Naive thymus-derived CD4-positive, alpha-beta T cell (primary cell): ENCODE data around the gene RELL2. TPM values are rescaled to one million over a fixed set of nuclear protein-coding genes. Genes with fewer than 3 reads are reported as not detected.

Source experiments
- ATAC-seq: fragments of 150-1000 bp; cut with Tn5 transposase; 2 replicates; pipeline ENCODE4 v1.10.0; 2021; ENCODE audit warnings: mild to moderate bottlenecking, moderate library complexity
- CTCF ChIA-PET: fragments of 350-600 bp; sonication (Branson Sonifier 250); formaldehyde crosslinking; loops from one replicate; lab custom pipeline; 2021; ENCODE audit warnings: antibody characterized with exemption; lab: Charles Lee
- POLR2A ChIA-PET: fragments of 350-600 bp; sonication (Branson Sonifier 250); formaldehyde crosslinking; loops from one replicate; lab custom pipeline; 2021; ENCODE audit warnings: antibody characterized with exemption, inconsistent platforms; lab: Charles Lee
- DNase-seq, 9 donors: peaks; one replicate each; pipeline versions ENCODE4 v3.0.0 to v3.0.0-alpha.2; 2020 to 2022; ENCODE audit warnings: mixed read lengths in 1 of 9
- H3K27ac ChIP-seq: one replicate; pipeline ENCODE4 v1.7.0; 2013; ENCODE audit warnings: mild to moderate bottlenecking, low read depth, low read length, moderate library complexity
- H3K27me3 ChIP-seq, 2 donors: one replicate each; pipeline ENCODE4 v1.7.0; 2013; ENCODE audit warnings: low read length in 2 of 2, mild to moderate bottlenecking in 2 of 2, moderate library complexity in 2 of 2; ENCODE audit not compliant: control insufficient read depth in 2 of 2, insufficient read depth in 2 of 2
- H3K36me3 ChIP-seq, 3 experiments: 1 replicate in 2 of 3; 2 replicates in 1 of 3; pipeline ENCODE4 v1.7.0; 2013; ENCODE audit warnings: low read length in 3 of 3, mild to moderate bottlenecking in 3 of 3, moderate library complexity in 1 of 3; ENCODE audit not compliant: insufficient read depth in 3 of 3, control insufficient read depth in 2 of 3
- H3K4me1 ChIP-seq, 2 donors: one replicate each; pipeline ENCODE4 v1.7.0; 2013; ENCODE audit warnings: low read length in 2 of 2, mild to moderate bottlenecking in 2 of 2, moderate library complexity in 1 of 2; ENCODE audit not compliant: control insufficient read depth in 2 of 2, insufficient read depth in 2 of 2
- H3K4me3 ChIP-seq: 2 replicates; pipeline ENCODE4 v1.7.0; 2013; ENCODE audit warnings: mild to moderate bottlenecking, low read length
- H3K9me3 ChIP-seq, 3 experiments: 1 replicate in 2 of 3; 2 replicates in 1 of 3; pipeline ENCODE4 v1.7.0; 2013; ENCODE audit warnings: low read length in 3 of 3; ENCODE audit not compliant: control insufficient read depth in 2 of 3
- H3K27ac Mint-ChIP-seq, 9 donors: one replicate each; pipeline ENCODE4 v1.8.0; 2020 to 2022; ENCODE audit warnings: mixed read lengths in 9 of 9, mild to moderate bottlenecking in 8 of 9, moderate library complexity in 5 of 9, inconsistent platforms in 2 of 9
- H3K27me3 Mint-ChIP-seq, 5 donors: one replicate each; pipeline ENCODE4 v1.8.0; 2021 to 2022; ENCODE audit warnings: mixed read lengths in 5 of 5, mild to moderate bottlenecking in 1 of 5
- H3K36me3 Mint-ChIP-seq, 5 donors: one replicate each; pipeline ENCODE4 v1.8.0; 2020 to 2022; ENCODE audit warnings: mixed read lengths in 5 of 5, mild to moderate bottlenecking in 3 of 5, inconsistent platforms in 1 of 5
- H3K4me1 Mint-ChIP-seq, 7 donors: one replicate each; pipeline ENCODE4 v1.8.0; 2020 to 2022; ENCODE audit warnings: mixed read lengths in 7 of 7, mild to moderate bottlenecking in 3 of 7, inconsistent platforms in 1 of 7
- H3K4me3 Mint-ChIP-seq, 10 donors: one replicate each; pipeline ENCODE4 v1.8.0; 2020 to 2022; ENCODE audit warnings: mild to moderate bottlenecking in 10 of 10, mixed read lengths in 10 of 10, moderate library complexity in 6 of 10, inconsistent platforms in 2 of 10
- H3K9me3 Mint-ChIP-seq, 11 donors: one replicate each; pipeline ENCODE4 v1.8.0; 2020 to 2022; ENCODE audit warnings: mixed read lengths in 11 of 11, mild to moderate bottlenecking in 4 of 11, inconsistent platforms in 1 of 11, moderate library complexity in 1 of 11
- intact Hi-C, 2 donors: fragments of 100-400 bp; cut with micrococcal nuclease; formaldehyde crosslinking; loops; one replicate each; pipeline ENCODE4 v1.15.1; 2023
- polyA plus RNA-seq, 2 donors: library from polyadenylated mRNA; unstranded; fragments of 300-500 nt; fragmentation: Illumina TruSeq; gene quantifications; one replicate each; pipeline ENCODE4 v1.2.3, GENCODE V29; 2021
- total RNA-seq, 6 experiments: library from RNA in 5 of 6; stranded (reverse) in 5 of 6; gene quantifications; 1 replicate in 5 of 6; 2 replicates in 1 of 6; pipeline ENCODE4 v1.2.3 and lab custom pipeline; 2021 to 2026

The RELL2 gene
- total and polyA plus RNA-seq, 7 experiments from 2014 or later, result 1.8 to 21.7 (median 16.6) TPM

DNA sequence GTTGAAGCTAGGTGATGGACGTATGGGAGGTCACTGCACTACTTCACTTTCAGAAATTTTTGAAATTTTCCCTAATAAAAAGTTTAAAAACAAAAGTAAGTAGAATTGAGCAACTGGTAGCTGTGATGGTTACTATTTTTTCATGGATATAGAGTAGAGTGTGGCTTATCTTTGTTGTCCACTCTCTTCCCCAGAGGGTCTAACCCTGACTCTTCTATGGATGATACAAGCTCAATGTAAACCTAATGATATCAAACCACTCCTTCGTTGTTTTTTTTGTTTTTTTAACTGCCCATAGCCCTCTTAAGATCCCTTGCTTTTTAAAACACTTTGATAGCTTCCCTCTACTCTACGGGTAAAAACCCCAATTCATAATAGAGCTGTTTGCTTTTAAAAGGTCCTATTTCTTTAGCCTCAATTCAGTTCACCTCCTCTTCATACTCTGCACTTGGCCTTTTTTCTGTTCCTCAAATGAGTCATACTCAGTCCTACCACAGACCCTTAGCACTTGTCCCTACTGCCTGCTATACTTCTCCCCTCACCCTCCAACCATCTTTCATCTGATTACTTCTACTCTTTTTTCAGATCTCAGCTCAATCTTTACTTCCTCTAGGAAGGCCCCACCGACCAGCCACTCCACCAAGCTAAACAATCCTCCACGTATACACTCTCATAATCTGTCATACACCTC, 2.8 kb upstream of the RELL2 start:
- ChIA-PET POLR2A (interaction anchor here (0.8 to 5.0 kb wide), 6 partner anchors 9 to 53 kb away, joined by 3 to 54 read pairs (median 9); partner anchors contain the start of genes DIAPH1 and FCHSD1), CTCF (interaction anchor here (0.7 to 5.1 kb wide), 3 partner anchors 9 to 42 kb away, joined by 3 to 33 read pairs (median 4); partner anchors contain the start of gene DIAPH1)
- Histone ChIP-seq H3K4me3 (no peak overlapping the region), H3K27me3 (no peaks in the 10 kb centered on the region), H3K27ac (no peak overlapping the region), H3K4me1 (peaks cover 23 to 24% of the 10 kb centered on the region in 2 donors), H3K9me3 (no peaks in the 10 kb centered on the region), H3K36me3 (peaks cover 6 to 31% (median 10%) of the 10 kb centered on the region in 3 experiments)
- no peaks in the 10 kb centered on the region for H3K9me3 Mint-ChIP-seq
- ATAC-seq (no peak), DNase-seq (no peak)
- intact Hi-C loops, result loop anchor here in 1 of 2 donors (10.0 kb wide), 1 partner anchor 1371 kb away; no protein-coding TSS in a partner anchor
- peaks cover 3 to 25% (median 18%) of the 10 kb centered on the region in 5 donors for H3K36me3 Mint-ChIP-seq
- H3K4me3 Mint-ChIP-seq, result peak overlapping the region in 9 of 10 donors; percentile 0 to 90 (median 19)
- H3K27me3 Mint-ChIP-seq, result no peaks in the 10 kb centered on the region
- H3K4me1 Mint-ChIP-seq, result peaks cover 28 to 57% (median 45%) of the 10 kb centered on the region in 7 donors
- H3K27ac Mint-ChIP-seq, result peak overlapping the region in 4 of 9 donors; percentile 3 to 26 (median 6)

DNA sequence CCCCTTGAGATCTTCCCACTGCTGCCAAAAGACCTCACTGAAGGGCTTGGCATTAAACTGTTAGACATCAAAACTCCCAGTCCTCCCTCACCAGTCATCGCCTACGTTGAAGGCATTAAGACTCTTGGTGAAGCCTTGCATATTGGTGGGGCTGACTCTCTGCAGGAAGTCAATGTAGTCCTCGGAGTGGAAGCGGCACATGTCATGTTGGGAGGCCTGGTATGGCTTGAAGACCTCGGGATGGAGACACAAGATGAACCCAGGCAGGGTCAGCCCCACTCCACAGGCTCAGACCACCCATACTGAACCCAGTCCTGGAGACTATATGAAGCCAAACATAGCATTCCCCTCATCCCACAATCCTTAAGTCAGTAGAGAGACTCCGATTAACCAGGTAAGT, 2.1 kb upstream of the RELL2 start:
- H3K27ac ChIP-seq, result no peak overlapping the region
- Mint-ChIP-seq H3K4me1 (peaks cover 28 to 57% (median 46%) of the 10 kb centered on the region in 7 donors), H3K27me3 (no peaks in the 10 kb centered on the region), H3K9me3 (no peaks in the 10 kb centered on the region), H3K27ac (peak overlapping the region in 6 of 9 donors; percentile 21 to 93 (median 58)), H3K36me3 (peaks cover 0 to 18% (median 14%) of the 10 kb centered on the region in 5 donors), H3K4me3 (peak overlapping the region; percentile 89 to 98 (median 92))
- H3K36me3 ChIP-seq, result peaks cover 0 to 24% (median 6%) of the 10 kb centered on the region in 3 experiments
- no peaks in the 10 kb centered on the region for H3K27me3 ChIP-seq
- H3K4me3 ChIP-seq, result no peak overlapping the region
- H3K9me3 ChIP-seq, result no peaks in the 10 kb centered on the region
- CTCF ChIA-PET, result interaction anchor here (0.8 to 5.1 kb wide), 4 partner anchors 15 to 326 kb away, joined by 3 to 33 read pairs (median 4); partner anchors contain the start of gene DIAPH1
- intact Hi-C loops, result loop anchor here (5.0 to 10.0 kb wide), 5 partner anchors 122 to 1370 kb away; partner anchors contain the start of genes APBB3 (in 1 of the 2), ARHGAP26 (in 1 of the 2), EIF4EBP3 (in 1 of the 2) and SLC35A4 (in 1 of the 2)
- POLR2A ChIA-PET, result interaction anchor here (1.3 to 5.0 kb wide), 5 partner anchors 10 to 54 kb away, joined by 3 to 54 read pairs (median 17); partner anchors contain the start of gene DIAPH1
- H3K4me1 ChIP-seq, result peaks cover 23 to 24% of the 10 kb centered on the region in 2 donors
- ATAC-seq (no peak), DNase-seq (no peak)

DNA sequence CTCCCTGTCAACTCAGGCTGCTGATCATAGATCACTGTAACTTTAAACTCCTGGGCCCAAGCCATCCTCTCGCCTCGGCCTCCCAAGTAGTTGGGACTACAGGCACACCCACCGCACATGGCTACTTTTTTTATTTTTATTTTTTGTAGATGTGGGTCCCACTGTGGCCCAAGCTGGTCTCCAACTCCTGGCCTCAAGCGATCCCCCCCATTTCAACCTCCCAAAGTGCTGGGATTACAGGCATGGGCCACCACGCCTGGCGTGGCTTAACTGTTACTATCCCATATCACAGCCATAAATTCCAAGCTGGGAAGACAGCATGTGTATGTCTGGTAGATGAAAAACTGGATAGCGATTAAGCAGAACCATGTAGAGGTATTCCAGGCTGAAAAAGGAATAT, 1.2 kb upstream of the RELL2 start:
- Mint-ChIP-seq H3K36me3 (peaks cover 0 to 12% (median 10%) of the 10 kb centered on the region in 5 donors), H3K27me3 (no peaks in the 10 kb centered on the region), H3K4me1 (peaks cover 28 to 57% (median 46%) of the 10 kb centered on the region in 7 donors), H3K9me3 (no peaks in the 10 kb centered on the region), H3K27ac (peak overlapping the region in 7 of 9 donors; percentile 72 to 94 (median 85)), H3K4me3 (peak overlapping the region; percentile 89 to 98 (median 92))
- ATAC-seq (no peak), DNase-seq (no peak)
- CTCF ChIA-PET, result interaction anchor here (0.6 to 5.1 kb wide), 8 partner anchors 16 to 956 kb away, joined by 3 to 33 read pairs (median 4); partner anchors contain the start of gene DIAPH1
- peak overlapping the region; percentile 88 for H3K27ac ChIP-seq
- peaks cover 0 to 22% (median 0%) of the 10 kb centered on the region in 3 experiments for H3K36me3 ChIP-seq
- H3K27me3 ChIP-seq, result no peaks in the 10 kb centered on the region
- intact Hi-C loops, result loop anchor here (1.0 to 10.0 kb wide), 14 partner anchors 16 to 1369 kb away; partner anchors contain the start of genes ANKHD1 (in 2 of the 2), APBB3 (in 1 of the 2), ARHGAP26 (in 1 of the 2) and DELE1 (in 1 of the 2)
- peak overlapping the region; percentile 81 for H3K4me3 ChIP-seq
- H3K9me3 ChIP-seq, result no peaks in the 10 kb centered on the region
- POLR2A ChIA-PET, result interaction anchor here (0.8 to 5.0 kb wide), 13 partner anchors 8 to 310 kb away, joined by 3 to 54 read pairs (median 6); partner anchors contain the start of genes DIAPH1 and FCHSD1
- H3K4me1 ChIP-seq, result peaks cover 23 to 24% of the 10 kb centered on the region in 2 donors

DNA sequence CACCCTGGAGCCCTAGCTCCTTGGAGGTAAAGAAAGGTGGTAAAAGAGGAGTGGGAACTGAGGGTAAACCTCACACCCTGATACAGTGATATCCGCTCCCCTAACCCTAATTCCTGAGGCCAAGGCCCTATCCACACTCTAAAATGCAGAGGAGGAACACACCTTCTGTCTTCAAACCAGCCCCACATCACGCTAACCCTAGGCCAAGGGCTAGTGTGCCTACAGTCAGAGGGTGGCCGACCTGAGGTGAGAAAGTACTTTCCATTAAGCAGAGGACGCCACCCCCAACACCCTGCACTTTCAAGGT, 738 bp upstream of the RELL2 start:
- Mint-ChIP-seq H3K36me3 (peaks cover 0 to 15% (median 10%) of the 10 kb centered on the region in 5 donors), H3K9me3 (no peaks in the 10 kb centered on the region), H3K4me3 (peak overlapping the region; percentile 89 to 98 (median 92)), H3K27me3 (no peaks in the 10 kb centered on the region), H3K4me1 (peaks cover 32 to 57% (median 46%) of the 10 kb centered on the region in 7 donors), H3K27ac (peak overlapping the region in 8 of 9 donors; percentile 72 to 95 (median 89))
- no peaks in the 10 kb centered on the region for H3K9me3 ChIP-seq
- H3K36me3 ChIP-seq, result peaks cover 0 to 24% (median 0%) of the 10 kb centered on the region in 3 experiments
- CTCF ChIA-PET, result interaction anchor here (0.6 to 5.1 kb wide), 6 partner anchors 16 to 243 kb away, joined by 3 to 33 read pairs (median 4); partner anchors contain the start of gene DIAPH1
- no peak for ATAC-seq
- H3K4me1 ChIP-seq, result peaks cover 23 to 24% of the 10 kb centered on the region in 2 donors
- intact Hi-C loops, result loop anchor here (1.0 to 10.0 kb wide), 14 partner anchors 15 to 1369 kb away; partner anchors contain the start of genes ANKHD1 (in 2 of the 2), APBB3 (in 1 of the 2), ARHGAP26 (in 1 of the 2) and DELE1 (in 1 of the 2)
- H3K27me3 ChIP-seq, result no peaks in the 10 kb centered on the region
- no peak for DNase-seq
- POLR2A ChIA-PET, result interaction anchor here (0.7 to 5.0 kb wide), 16 partner anchors 9 to 315 kb away, joined by 3 to 54 read pairs (median 6); partner anchors contain the start of genes DELE1, DIAPH1, FCHSD1 and TAF7
- H3K4me3 ChIP-seq, result peak overlapping the region; percentile 81
- H3K27ac ChIP-seq, result peak overlapping the region; percentile 88

DNA sequence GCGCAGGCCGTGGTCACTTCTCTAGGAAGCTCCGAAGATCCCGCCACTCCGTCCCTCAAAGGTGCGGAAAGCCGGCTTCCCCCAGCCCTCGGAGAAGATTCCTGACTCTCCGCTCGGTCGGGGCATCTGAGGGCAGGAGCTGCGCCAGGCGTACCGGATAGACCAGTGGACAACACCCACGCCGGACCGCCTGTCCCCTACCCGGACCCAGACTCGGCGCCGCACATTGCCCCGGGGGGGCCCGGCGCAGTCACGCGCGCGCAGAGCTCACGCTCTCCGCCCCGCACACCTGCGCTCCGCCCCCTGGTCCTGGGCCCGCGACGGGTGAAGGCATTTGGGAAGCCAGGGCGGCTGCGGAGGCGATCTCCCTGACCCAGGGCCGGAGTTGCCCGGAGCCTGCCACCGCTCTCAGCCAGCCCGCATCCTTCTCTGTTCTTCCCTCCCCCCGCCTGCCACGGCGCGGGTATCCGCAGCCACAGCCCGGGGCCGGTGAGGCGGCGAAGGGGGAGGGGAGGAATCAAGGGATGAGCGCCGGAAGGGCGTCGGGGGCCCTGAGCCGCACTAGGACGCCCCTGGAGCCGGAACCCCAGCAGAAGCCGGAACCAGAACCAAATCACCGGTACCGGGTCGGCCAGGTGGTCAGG, 448 bp downstream of the RELL2 start:
- Mint-ChIP-seq H3K27ac (peak overlapping the region in 8 of 9 donors; percentile 62 to 93 (median 88)), H3K9me3 (no peaks in the 10 kb centered on the region), H3K4me1 (peaks cover 35 to 62% (median 45%) of the 10 kb centered on the region in 7 donors), H3K36me3 (peaks cover 0 to 19% (median 10%) of the 10 kb centered on the region in 5 donors), H3K27me3 (no peaks in the 10 kb centered on the region), H3K4me3 (peak overlapping the region; percentile 82 to 96 (median 91))
- H3K36me3 ChIP-seq, result peaks cover 0 to 34% (median 0%) of the 10 kb centered on the region in 3 experiments
- ChIA-PET CTCF (interaction anchor here (0.7 to 5.1 kb wide), 11 partner anchors 9 to 244 kb away, joined by 3 to 33 read pairs (median 5); partner anchors contain the start of genes DIAPH1 and FCHSD1), POLR2A (interaction anchor here (0.6 to 5.0 kb wide), 26 partner anchors 10 to 1235 kb away, joined by 3 to 54 read pairs (median 5); partner anchors contain the start of genes DELE1, DIAPH1, FCHSD1 and PCDH12)
- no peaks in the 10 kb centered on the region for H3K27me3 ChIP-seq
- H3K9me3 ChIP-seq, result no peaks in the 10 kb centered on the region
- DNase-seq, result peak; percentile 43 to 67 (median 56)
- intact Hi-C loops, result loop anchor here (2.0 to 10.0 kb wide), 8 partner anchors 125 to 1368 kb away; partner anchors contain the start of genes ANKHD1 (in 2 of the 2), APBB3 (in 1 of the 2), ARHGAP26 (in 1 of the 2) and EIF4EBP3 (in 1 of the 2)
- peak overlapping the region; percentile 88 for H3K27ac ChIP-seq
- ATAC-seq, result peak; percentile 65
- peaks cover 23 to 24% of the 10 kb centered on the region in 2 donors for H3K4me1 ChIP-seq
- H3K4me3 ChIP-seq, result peak overlapping the region; percentile 81
